DND-41 (cell line): Measurements from ENCODE around the gene GUCA2A.

Source experiments
- CTCF ChIP-seq: IDR thresholded peaks from 2 replicates; pipeline ENCODE4 v1.5.1; 2012; ENCODE audit warnings: borderline replicate concordance, low read length, moderate library complexity, mild to moderate bottlenecking; ENCODE audit not compliant: poor library complexity, severe bottlenecking; ENCODE audit errors: extremely low read depth
- EZH2 ChIP-seq: IDR thresholded peaks from 3 replicates; pipeline ENCODE4 v1.6.1; 2012; ENCODE audit warnings: borderline replicate concordance, low read depth, mild to moderate bottlenecking, moderate library complexity, low read length, inconsistent platforms; ENCODE audit not compliant: severe bottlenecking

- no peak for TF ChIP-seq CTCF
- no peak for TF ChIP-seq EZH2
Measured at GRCh38 chr1:42181687-42182086, 17.1 kb upstream of the GUCA2A start.
